Renal cortex interstitium (tissue), 11 donors: Measurements from ENCODE around the gene ATP5F1D. TPM values are rescaled to one million over a fixed set of nuclear protein-coding genes. Genes with fewer than 3 reads are reported as not detected.

Experiments
- DNase-seq, 11 donors: peaks; one replicate each; pipeline ENCODE4 v3.0.0-alpha.2; 2013; ENCODE audit warnings: low read depth in 9 of 11, low spot score in 4 of 11; ENCODE audit errors: extremely low read depth in 1 of 11
- polyA plus RNA-seq, 3 donors: library from polyadenylated mRNA; unstranded; fragments of 120-200 nt; gene quantifications; one replicate each; pipeline ENCODE4 v1.2.1, GENCODE V29; 2013; ENCODE audit not compliant: insufficient read length in 3 of 3

ATP5F1D gene
- polyA plus RNA-seq, 3 donors, result 82.2 to 145 (median 129) TPM

GRCh38 chr19:1214862-1215731 is 26.5 kb upstream of the ATP5F1D start:
- no peak for DNase-seq

- DNase-seq, result no peak
Observed at GRCh38 chr19:1216756-1217155, 24.8 kb upstream of the ATP5F1D start.

DNA sequence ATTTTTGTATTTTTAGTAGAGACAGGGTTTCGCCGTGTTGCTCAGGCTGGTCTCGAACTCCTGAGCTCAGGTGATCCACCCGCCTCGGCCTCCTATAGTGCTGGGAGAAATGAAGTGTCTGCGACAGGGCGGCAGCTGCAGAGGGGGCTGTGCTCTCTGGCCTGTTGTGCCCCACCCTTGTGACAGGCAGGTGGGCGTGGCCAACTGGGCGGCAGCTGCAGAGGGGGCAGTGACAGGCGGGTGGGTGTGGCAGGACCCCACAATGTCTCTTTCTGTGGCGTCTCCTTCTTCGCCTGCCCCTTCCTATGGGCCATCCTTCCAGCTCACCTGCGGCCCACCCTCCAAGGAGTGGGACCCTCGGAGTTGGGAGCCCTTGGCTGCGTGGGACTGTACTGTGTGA is 24.2 kb upstream of the ATP5F1D start:
- DNase-seq, result no peak

GRCh38 chr19:1218751-1219567 is 22.6 kb upstream of the ATP5F1D start:
- no peak for DNase-seq

GRCh38 chr19:1219786-1220476 is 21.6 kb upstream of the ATP5F1D start:
- no peak for DNase-seq

GRCh38 chr19:1220477-1220930 is 21.0 kb upstream of the ATP5F1D start:
- no peak for DNase-seq

GRCh38 chr19:1220976-1221903 is 20.3 kb upstream of the ATP5F1D start:
- no peak for DNase-seq

GRCh38 chr19:1221904-1222255 is 19.7 kb upstream of the ATP5F1D start:
- no peak for DNase-seq

- DNase-seq, result no peak
Observed at GRCh38 chr19:1222394-1222793, 19.2 kb upstream of the ATP5F1D start.

DNA sequence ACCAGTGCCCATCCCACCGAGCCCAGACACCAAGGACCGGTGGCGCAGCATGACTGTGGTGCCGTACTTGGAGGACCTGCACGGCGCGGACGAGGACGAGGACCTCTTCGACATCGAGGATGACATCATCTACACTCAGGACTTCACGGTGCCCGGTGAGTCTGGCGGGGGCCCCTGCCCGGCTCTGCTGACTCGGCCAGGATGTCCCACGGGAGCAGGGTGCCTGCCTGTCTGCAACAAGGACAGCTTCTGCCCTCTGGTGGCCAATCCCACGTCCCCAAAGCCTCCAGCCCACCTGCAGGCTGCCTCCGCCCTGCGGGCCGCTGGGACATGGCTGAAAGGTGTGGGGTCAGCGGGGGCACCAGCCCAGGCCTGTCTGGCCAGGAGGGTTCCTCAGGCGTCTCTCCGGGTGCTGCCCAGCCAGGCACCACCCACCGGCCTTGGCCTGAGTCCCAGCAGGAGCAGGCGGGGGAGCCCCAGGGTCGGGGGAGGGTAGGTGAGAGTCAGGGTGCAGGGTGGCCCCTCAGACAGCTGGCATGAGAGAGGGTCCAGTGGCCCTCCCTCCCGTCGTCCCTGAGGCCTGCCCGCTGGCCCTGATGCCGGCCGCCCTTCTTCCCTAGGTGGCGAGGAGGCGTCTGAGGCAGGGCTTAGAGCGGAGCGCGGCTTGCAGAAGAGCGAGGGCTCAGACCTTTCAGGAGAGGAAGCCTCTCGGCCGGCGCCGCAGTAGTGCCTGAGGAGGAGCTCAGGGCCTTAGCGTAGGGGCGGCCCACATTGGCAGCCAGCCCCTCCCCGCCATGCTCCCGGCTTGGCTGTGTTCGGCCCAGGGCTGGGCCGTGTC is 18.3 kb upstream of the ATP5F1D start:
- no peak for DNase-seq

- no peak for DNase-seq
Observed at GRCh38 chr19:1224047-1224825, 17.3 kb upstream of the ATP5F1D start.

DNA sequence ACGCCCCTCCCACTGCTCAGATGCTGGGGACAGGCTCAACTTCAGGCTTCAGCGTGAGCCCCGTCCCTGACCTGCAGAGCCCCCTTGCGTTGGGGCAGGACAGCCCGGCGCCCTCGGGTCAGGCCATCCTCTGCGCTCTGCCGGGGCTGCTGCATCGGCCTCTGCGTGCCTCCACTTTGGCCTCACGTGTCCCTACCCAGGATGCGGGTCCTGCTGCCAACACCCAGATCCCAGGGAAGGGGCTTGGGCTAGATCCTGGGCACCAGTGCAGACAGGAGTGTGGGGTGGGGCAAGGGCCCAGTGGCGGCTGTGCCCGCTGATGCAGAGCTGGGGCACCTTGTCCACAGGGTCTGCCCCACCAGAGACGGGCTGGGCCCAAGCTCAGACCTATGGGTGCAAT is 16.7 kb upstream of the ATP5F1D start:
- no peak for DNase-seq

GRCh38 chr19:1225440-1226226 is 15.9 kb upstream of the ATP5F1D start:
- no peak for DNase-seq

GRCh38 chr19:1226227-1226518 is 15.4 kb upstream of the ATP5F1D start:
- DNase-seq, result no peak

DNA sequence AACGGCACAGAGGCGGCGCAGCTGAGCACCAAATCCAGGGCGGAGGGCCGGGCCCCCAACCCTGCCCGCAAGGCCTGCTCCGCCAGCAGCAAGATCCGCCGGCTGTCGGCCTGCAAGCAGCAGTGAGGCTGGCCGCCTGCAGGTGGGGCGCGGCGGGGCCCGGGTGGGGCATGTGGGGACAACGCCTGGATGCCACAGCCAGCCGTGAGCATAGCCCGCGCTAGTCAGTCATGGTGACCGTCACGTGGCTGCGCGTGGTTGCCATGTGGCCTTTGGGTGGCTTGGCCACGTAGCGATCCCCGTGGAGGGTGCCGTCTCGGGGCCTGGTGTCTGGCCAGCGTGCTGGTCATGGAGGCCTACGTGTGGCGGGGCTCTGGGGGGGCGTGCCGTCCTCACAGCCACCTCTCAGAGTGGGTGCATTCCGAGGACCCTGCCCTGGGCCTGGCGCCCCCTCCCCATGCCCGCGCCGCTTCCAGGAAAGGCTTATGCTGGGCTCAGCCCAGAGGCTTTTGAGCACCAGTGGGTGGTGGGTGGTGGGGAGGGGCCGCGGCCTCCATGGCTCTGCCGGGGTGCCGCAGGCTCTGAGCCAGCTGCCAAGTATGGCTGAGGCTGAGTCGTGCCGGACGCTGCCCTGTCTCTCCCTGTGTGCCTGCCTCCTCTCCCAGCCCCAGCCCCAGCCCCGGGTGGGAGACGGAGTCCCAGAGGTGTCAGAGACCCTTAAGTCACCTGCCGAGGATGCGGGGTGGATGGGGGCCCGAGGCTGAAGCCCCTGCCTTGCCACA is 14.8 kb upstream of the ATP5F1D start:
- no peak for DNase-seq
